H1 (cell line): ENCODE data around the gene SUZ12.
"Not testable (repeated sequence)": the region's sequence is repeated elsewhere in the genome, so short reads cannot be mapped to it uniquely, and the experiment has no call there.

ENCODE experiments used
- CBX5 ChIP-seq: fragments of 300-800, 300-1000 bp; sonication (generic); IDR thresholded peaks from 2 replicates; pipeline ENCODE4 v1.7.1; 2016; ENCODE audit warnings: antibody characterized with exemption, low read length, low read depth
- CREB1 ChIP-seq: IDR thresholded peaks from 2 replicates; pipeline ENCODE4 v1.6.1; 2012; ENCODE audit warnings: inconsistent platforms
- EZH2 ChIP-seq: fragments of 200-600 bp; sonication (generic); IDR thresholded peaks from 2 replicates; pipeline ENCODE4 v1.7.1; 2012; ENCODE audit warnings: low read depth, mild to moderate bottlenecking, moderate library complexity, low read length, inconsistent platforms; ENCODE audit not compliant: severe bottlenecking
- GTF2F1 ChIP-seq: IDR thresholded peaks from 2 replicates; pipeline ENCODE4 v1.6.1; 2012; ENCODE audit warnings: low read depth, low read length, improper control_type of control experiment, borderline replicate concordance
- POLR2A ChIP-seq, 2 experiments: IDR thresholded peaks; 1 replicate in 1 of 2; 2 replicates in 1 of 2; pipeline ENCODE4 v1.6.1; 2011; ENCODE audit warnings: low read depth in 2 of 2, low read length in 2 of 2, mild to moderate bottlenecking in 2 of 2; ENCODE audit errors: control extremely low read depth in 1 of 2
- POLR2AphosphoS5 ChIP-seq: IDR thresholded peaks from 2 replicates; pipeline ENCODE4 v1.6.1; 2011; ENCODE audit warnings: low read depth, low read length
- RFX5 ChIP-seq: IDR thresholded peaks from 2 replicates; pipeline ENCODE4 v1.6.1; 2011; ENCODE audit warnings: low read depth, low read length, improper control_type of control experiment, borderline replicate concordance
- TAF1 ChIP-seq: IDR thresholded peaks from 2 replicates; pipeline ENCODE4 v1.6.1; 2011; ENCODE audit warnings: mild to moderate bottlenecking, low read depth, low read length
- ZNF274 ChIP-seq: IDR thresholded peaks from 2 replicates; pipeline ENCODE4 v1.7.0; 2012; ENCODE audit warnings: low read length, borderline replicate concordance; ENCODE audit errors: extremely low read depth
- TF ChIP-seq, protein P1 (sequence below), 3 experiments: IDR thresholded peaks; 1 replicate in 2 of 3; 2 replicates in 1 of 3; pipeline versions ENCODE4 v1.5.1 to v1.6.1; 2011; ENCODE audit warnings: low read length in 3 of 3, mild to moderate bottlenecking in 3 of 3, inconsistent platforms in 2 of 3, low read depth in 1 of 3, moderate library complexity in 1 of 3; ENCODE audit not compliant: insufficient read depth in 1 of 3; ENCODE audit errors: control extremely low read depth in 1 of 3
- TF ChIP-seq, protein P2 (sequence below): IDR thresholded peaks from 2 replicates; pipeline ENCODE4 v1.6.1; 2012; ENCODE audit warnings: low read length, inconsistent platforms
- TF ChIP-seq, protein P3 (sequence below): IDR thresholded peaks from 2 replicates; pipeline ENCODE4 v1.6.1; 2011; ENCODE audit warnings: low read length, improper control_type of control experiment

DNA sequence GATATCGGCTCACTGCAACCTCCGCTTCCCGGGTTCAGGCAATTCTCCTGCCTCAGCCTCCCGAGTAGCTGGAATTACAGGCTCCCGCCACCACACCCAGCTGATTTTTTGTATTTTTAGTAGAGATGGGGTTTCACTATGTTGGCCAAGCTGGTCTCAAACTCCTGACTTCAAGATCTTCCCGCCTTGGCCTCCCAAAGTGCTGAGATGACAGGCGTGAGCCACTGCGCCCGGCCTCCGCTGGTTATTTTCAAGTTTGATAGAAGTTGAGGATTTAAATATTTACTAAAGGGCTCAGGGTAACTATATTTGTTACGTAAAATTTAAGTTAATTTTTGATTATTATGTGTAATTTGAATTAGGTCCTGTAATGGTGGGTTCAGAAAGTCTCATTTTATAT is 5.1 kb downstream of the SUZ12 start:
- TF ChIP-seq, protein P1, sequence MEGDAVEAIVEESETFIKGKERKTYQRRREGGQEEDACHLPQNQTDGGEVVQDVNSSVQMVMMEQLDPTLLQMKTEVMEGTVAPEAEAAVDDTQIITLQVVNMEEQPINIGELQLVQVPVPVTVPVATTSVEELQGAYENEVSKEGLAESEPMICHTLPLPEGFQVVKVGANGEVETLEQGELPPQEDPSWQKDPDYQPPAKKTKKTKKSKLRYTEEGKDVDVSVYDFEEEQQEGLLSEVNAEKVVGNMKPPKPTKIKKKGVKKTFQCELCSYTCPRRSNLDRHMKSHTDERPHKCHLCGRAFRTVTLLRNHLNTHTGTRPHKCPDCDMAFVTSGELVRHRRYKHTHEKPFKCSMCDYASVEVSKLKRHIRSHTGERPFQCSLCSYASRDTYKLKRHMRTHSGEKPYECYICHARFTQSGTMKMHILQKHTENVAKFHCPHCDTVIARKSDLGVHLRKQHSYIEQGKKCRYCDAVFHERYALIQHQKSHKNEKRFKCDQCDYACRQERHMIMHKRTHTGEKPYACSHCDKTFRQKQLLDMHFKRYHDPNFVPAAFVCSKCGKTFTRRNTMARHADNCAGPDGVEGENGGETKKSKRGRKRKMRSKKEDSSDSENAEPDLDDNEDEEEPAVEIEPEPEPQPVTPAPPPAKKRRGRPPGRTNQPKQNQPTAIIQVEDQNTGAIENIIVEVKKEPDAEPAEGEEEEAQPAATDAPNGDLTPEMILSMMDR (IDR thresholded peaks at IDR 0.05; ENCODE audit: control extremely low read depth in 1 of 3, insufficient read depth in 1 of 3, low read depth in 1 of 3, low read length in 3 of 3) = not testable (repeated sequence)
- not testable (repeated sequence) for TF ChIP-seq EZH2; POLR2A (IDR thresholded peaks at IDR 0.05; ENCODE audit: control extremely low read depth in 1 of 2, low read depth in 2 of 2, low read length in 2 of 2); CBX5; GTF2F1; POLR2AphosphoS5; ZNF274; RFX5; TAF1; CREB1
- TF ChIP-seq, protein P2, sequence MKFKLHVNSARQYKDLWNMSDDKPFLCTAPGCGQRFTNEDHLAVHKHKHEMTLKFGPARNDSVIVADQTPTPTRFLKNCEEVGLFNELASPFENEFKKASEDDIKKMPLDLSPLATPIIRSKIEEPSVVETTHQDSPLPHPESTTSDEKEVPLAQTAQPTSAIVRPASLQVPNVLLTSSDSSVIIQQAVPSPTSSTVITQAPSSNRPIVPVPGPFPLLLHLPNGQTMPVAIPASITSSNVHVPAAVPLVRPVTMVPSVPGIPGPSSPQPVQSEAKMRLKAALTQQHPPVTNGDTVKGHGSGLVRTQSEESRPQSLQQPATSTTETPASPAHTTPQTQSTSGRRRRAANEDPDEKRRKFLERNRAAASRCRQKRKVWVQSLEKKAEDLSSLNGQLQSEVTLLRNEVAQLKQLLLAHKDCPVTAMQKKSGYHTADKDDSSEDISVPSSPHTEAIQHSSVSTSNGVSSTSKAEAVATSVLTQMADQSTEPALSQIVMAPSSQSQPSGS = not testable (repeated sequence)
- TF ChIP-seq, protein P3, sequence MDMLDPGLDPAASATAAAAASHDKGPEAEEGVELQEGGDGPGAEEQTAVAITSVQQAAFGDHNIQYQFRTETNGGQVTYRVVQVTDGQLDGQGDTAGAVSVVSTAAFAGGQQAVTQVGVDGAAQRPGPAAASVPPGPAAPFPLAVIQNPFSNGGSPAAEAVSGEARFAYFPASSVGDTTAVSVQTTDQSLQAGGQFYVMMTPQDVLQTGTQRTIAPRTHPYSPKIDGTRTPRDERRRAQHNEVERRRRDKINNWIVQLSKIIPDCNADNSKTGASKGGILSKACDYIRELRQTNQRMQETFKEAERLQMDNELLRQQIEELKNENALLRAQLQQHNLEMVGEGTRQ = not testable (repeated sequence)
